Pancreas (tissue), 10 donors: ENCODE data around the gene C7orf57. TPM values are rescaled to one million over a fixed set of nuclear protein-coding genes. Genes with fewer than 3 reads are reported as not detected.

Experiments
- ATAC-seq, 4 donors: fragments of 200-7000 bp; cut with Tn5 transposase; one replicate each; pipeline versions ENCODE4 v1.8.0 to v1.9.1; 2020; ENCODE audit warnings: mild to moderate bottlenecking in 4 of 4, moderate library complexity in 4 of 4
- DNase-seq, 6 donors: peaks; one replicate each; pipeline ENCODE4 v3.0.0-alpha.2; 2020
- FAIRE-seq: peaks from 2 replicates; lab custom pipeline; 2012; peaks lifted over from hg19 to GRCh38; lab: Jason Lieb, UNC
- H3K27ac ChIP-seq, 4 donors: fragments of 200-600 bp; sonication (generic); 1 replicate in 3 of 4; 2 replicates in 1 of 4; pipeline versions ENCODE4 v1.5.0 to v1.8.0; 2020
- H3K27me3 ChIP-seq, 4 donors: fragments of 200-600 bp; one replicate each; pipeline ENCODE4 v1.8.0; 2021
- H3K36me3 ChIP-seq, 3 donors: fragments of 200-600 bp; sonication (generic) in 1 of 3; one replicate each; pipeline versions ENCODE4 v1.5.0 to v1.8.0; 2020 to 2021
- H3K4me1 ChIP-seq, 3 donors: fragments of 200-600 bp; one replicate each; pipeline ENCODE4 v1.8.0; 2021
- H3K4me3 ChIP-seq, 4 donors: fragments of 200-600 bp; sonication (generic) in 2 of 4; one replicate each; pipeline versions ENCODE4 v1.5.0 to v1.8.0; 2020 to 2021
- H3K9me3 ChIP-seq, 4 donors: fragments of 200-600 bp; one replicate each; pipeline ENCODE4 v1.8.0; 2021
- WGBS, 2 donors: extraction: QIAGEN DNeasy Blood & Tissue Kit; methylation state at CpG; one replicate each; pipeline ENCODE4 v1.1.7; 2013; 5-methylcytosine and 5-hydroxymethylcytosine counted together
- intact Hi-C, 3 donors: fragments of 100-400 bp; cut with DNase I; formaldehyde crosslinking; loops; one replicate each; pipeline versions ENCODE4 v1.11.1 to v1.14.2; 2022
- polyA plus RNA-seq, 2 donors: library from polyadenylated mRNA; stranded (reverse); fragments of 200-250 nt; gene quantifications; one replicate each; pipeline ENCODE4 v1.2.3, GENCODE V29; 2013
- total RNA-seq, 6 donors: library from RNA; stranded (reverse); fragmentation: NEBNext Ultra II Directional in 4 of 6; extraction: Animal tissue kit (Norgen Biotek cat#: 25700) in 4 of 6; gene quantifications; one replicate each; pipeline versions ENCODE4 v1.2.1 to v1.2.4, GENCODE V29; 2021 to 2023
- TF ChIP-seq, protein P1 (sequence below), 4 donors: fragments of 200-600 bp; sonication (generic) in 3 of 4; IDR thresholded peaks; one replicate each; pipeline versions ENCODE4 v1.5.0 to v1.8.0; 2021; ENCODE audit warnings: antibody characterized with exemption in 4 of 4
- donor health status: healthy with polysubstance abuse.
- donor health status: DM: no; HTN: no; CAD: no; lungs with moderate emphysema.
- donor health status: DM: no; HTN: no; CAD: no.
- donor health status: control.
- donor health status: control.
- donor health status: Bipolar disorder and iron deficiency.
- donor health status: DM: yes; HTN: yes; CAD: no.
- donor health status: DM: no; HTN: no; CAD: no.
- donor health status: DM: no; HTN: no; CAD: no.
- donor health status: DM: yes; HTN: yes; CAD: no.

Gene C7orf57
- total and polyA plus RNA-seq, 8 donors: not detected

DNA sequence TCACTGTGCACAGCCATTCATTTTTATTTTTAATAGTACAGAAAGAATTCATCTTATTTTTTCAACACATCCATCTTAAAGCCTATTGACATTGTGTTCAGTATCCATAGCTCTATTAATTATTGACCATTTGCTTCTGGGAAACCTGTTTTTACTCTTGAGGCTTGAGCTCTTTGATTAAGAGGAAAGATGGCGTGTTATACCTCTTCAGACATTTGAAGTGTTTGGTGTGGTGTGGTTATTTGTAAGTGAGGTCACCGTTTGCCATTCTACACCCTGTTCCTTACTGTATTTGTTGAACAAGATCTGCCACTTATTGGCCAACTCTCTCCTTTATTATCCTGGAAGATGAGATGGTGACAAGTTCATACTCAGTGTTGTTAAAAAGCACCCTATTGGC lies 18.4 kb downstream of the C7orf57 start:
- intact Hi-C loops: no loop called here
- 70 to 71% methylated on average over 2 of the region's 2 CpGs for WGBS, 2 donors
- DNase-seq (no peak), FAIRE-seq (no peak), ATAC-seq (no peak)
- no peaks in the 10 kb centered on the region for H3K9me3 ChIP-seq
- no peaks in the 10 kb centered on the region for H3K4me1 ChIP-seq
- no peaks in the 10 kb centered on the region for H3K27me3 ChIP-seq
- H3K36me3 ChIP-seq: no peaks in the 10 kb centered on the region
- TF ChIP-seq, protein P1, sequence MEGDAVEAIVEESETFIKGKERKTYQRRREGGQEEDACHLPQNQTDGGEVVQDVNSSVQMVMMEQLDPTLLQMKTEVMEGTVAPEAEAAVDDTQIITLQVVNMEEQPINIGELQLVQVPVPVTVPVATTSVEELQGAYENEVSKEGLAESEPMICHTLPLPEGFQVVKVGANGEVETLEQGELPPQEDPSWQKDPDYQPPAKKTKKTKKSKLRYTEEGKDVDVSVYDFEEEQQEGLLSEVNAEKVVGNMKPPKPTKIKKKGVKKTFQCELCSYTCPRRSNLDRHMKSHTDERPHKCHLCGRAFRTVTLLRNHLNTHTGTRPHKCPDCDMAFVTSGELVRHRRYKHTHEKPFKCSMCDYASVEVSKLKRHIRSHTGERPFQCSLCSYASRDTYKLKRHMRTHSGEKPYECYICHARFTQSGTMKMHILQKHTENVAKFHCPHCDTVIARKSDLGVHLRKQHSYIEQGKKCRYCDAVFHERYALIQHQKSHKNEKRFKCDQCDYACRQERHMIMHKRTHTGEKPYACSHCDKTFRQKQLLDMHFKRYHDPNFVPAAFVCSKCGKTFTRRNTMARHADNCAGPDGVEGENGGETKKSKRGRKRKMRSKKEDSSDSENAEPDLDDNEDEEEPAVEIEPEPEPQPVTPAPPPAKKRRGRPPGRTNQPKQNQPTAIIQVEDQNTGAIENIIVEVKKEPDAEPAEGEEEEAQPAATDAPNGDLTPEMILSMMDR (IDR thresholded peaks at IDR 0.05): no peak
- H3K4me3 ChIP-seq: no peak overlapping the region
- H3K27ac ChIP-seq: no peak overlapping the region

DNA sequence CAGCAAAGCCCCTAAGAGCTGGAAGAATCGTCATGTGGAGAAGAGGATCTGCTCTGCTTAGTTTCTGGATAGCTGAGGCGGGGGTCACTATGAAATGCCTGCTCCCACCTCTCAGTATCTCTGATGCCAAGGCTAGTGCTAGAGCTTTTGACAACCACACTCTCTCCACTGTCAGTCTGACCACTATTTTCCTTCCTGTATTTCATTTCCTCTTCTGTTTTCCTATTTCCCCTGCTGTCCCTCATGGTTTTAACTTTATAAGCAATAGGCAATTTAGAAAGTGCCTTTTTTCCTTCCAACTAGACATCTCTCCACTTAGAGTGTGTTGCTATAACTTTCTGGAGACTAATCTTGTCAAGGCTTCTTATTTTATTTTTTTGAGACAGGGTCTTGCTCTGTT lies 23.6 kb downstream of the C7orf57 start:
- Histone ChIP-seq H3K27ac (no peak overlapping the region), H3K9me3 (no peaks in the 10 kb centered on the region), H3K4me3 (no peak overlapping the region), H3K36me3 (no peaks in the 10 kb centered on the region), H3K4me1 (no peaks in the 10 kb centered on the region), H3K27me3 (no peaks in the 10 kb centered on the region)
- no peak for FAIRE-seq
- DNase-seq: no peak
- ATAC-seq: no peak
- WGBS, 2 donors: 69 to 85% methylated on average over 2 of the region's 2 CpGs
- intact Hi-C loops: no loop called here
- TF ChIP-seq, protein P1 (IDR thresholded peaks at IDR 0.05): no peak

DNA sequence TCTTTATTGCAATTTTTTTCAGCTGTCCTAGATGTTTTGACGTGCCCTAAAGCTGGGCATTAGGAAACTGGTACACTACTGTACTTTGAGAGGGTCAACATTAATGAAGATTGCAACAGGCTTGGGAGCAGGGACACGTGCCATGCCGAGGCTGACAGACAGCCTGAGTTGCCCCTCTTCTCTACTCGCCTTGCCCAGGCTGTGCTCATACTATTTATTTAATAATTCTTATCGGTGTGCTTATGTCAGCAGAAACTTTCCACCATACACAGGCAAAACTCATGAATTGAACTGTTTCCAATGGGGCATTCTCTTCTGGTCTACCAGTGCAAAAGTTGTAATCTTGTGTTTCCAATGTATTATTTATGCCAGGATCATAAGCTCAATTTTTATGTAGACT lies 24.4 kb downstream of the C7orf57 start:
- no peaks in the 10 kb centered on the region for H3K4me1 ChIP-seq
- H3K4me3 ChIP-seq: no peak overlapping the region
- TF ChIP-seq, protein P1 (IDR thresholded peaks at IDR 0.05): no peak
- DNase-seq: no peak
- no peaks in the 10 kb centered on the region for H3K36me3 ChIP-seq
- no peaks in the 10 kb centered on the region for H3K27me3 ChIP-seq
- intact Hi-C loops: no loop called here
- no peak for FAIRE-seq
- ATAC-seq: peak in 3 of 4 donors; percentile 50 to 70 (median 55)
- H3K27ac ChIP-seq: no peak overlapping the region
- 45 to 63% methylated on average over 5 of the region's 5 CpGs for WGBS, 2 donors
- H3K9me3 ChIP-seq: no peaks in the 10 kb centered on the region

DNA sequence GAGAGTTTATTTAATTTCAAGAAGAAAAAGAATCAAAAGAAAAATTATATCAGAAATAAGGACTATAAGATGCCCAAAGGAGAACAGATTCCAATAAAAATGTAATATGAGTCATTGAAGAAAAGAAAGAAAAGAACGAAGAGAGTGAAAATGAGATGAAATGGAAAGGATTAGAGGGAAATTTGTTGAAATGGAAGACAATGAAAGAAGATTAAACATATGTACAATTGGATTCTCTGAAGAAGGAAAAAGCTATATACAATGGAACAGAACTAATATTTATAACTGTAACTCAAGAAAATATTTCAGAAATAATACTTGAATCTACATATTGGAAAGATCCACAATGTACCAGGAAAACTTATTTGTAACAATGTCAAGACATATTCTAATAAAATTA lies 28.6 kb downstream of the C7orf57 start:
- 64 to 94% methylated on average over 1 of the region's 1 CpG for WGBS, 2 donors
- no peak for FAIRE-seq
- intact Hi-C loops: no loop called here
- ATAC-seq: no peak
- H3K9me3 ChIP-seq: no peaks in the 10 kb centered on the region
- H3K4me3 ChIP-seq: no peak overlapping the region
- H3K36me3 ChIP-seq: no peaks in the 10 kb centered on the region
- no peaks in the 10 kb centered on the region for H3K4me1 ChIP-seq
- no peaks in the 10 kb centered on the region for H3K27me3 ChIP-seq
- no peak overlapping the region for H3K27ac ChIP-seq
- TF ChIP-seq, protein P1 (IDR thresholded peaks at IDR 0.05): no peak
- no peak for DNase-seq

DNA sequence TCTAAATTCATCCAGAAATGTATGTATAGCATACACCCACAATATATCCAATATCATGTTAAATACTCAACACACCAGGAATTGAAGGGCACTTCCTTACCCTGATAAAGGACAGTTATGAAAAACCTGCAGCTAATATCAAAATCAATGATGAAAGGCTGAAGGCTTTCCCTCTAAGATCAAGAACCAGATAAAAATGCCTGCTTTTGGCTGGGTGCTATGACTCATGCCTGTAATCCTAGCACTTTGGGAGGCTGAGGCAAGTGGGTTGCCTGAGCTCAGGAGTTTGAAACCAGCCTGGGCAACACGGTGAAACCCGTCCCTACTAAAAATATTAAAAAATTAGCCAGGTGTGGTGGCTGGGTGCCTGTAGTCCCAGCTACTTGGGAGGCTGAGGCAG lies 32.1 kb downstream of the C7orf57 start:
- intact Hi-C loops: no loop called here
- WGBS, 2 donors: 72 to 89% methylated on average over 2 of the region's 2 CpGs
- H3K9me3 ChIP-seq: no peaks in the 10 kb centered on the region
- no peak for DNase-seq
- H3K4me3 ChIP-seq: no peak overlapping the region
- TF ChIP-seq, protein P1 (IDR thresholded peaks at IDR 0.05): no peak
- no peak for FAIRE-seq
- no peaks in the 10 kb centered on the region for H3K4me1 ChIP-seq
- no peak overlapping the region for H3K27ac ChIP-seq
- ATAC-seq: no peak
- H3K27me3 ChIP-seq: no peaks in the 10 kb centered on the region
- no peaks in the 10 kb centered on the region for H3K36me3 ChIP-seq
